ENCODE results near the gene TCP11.

TCP11 gene

DNA sequence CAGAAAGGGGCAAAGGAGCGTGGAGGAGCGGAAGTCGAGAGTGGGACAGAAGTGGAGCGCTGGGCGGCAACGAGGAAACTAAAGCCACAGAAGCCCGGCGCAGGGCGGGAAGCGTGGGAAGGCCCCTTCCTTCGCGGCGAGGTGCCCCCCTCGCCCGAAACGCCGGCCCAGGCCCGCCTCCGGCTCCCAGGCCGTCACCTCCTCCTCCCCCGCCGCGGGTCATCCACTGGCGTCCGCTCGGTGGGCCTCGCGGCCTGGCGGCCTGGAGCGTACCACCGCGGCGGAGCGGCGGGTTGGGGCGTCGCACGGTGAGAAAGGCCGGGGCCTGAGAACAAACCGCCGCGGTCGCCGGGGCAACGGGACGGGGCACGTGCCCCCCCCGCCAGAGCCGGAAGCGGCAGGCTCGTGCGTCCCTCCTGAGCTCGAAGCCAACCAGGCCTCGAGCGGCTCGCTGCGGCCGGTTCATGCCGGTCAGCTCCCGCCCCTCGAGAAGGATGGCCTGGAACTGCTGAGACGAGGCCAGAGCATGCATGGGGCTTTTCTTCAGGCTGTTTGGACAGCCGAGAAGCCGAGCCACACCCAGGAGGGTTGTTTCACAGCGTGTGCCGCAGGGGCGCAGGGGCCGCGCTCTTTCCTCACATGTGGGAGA lies at the start of gene TCP11:
Gene TCP11 (minus strand): TSS at position 333 of the 649 bp plus-strand sequence. CDS start 469 bp downstream, outside the sequence.
- no peak for DNase-seq (ENCODE audit: low read depth)

DNA sequence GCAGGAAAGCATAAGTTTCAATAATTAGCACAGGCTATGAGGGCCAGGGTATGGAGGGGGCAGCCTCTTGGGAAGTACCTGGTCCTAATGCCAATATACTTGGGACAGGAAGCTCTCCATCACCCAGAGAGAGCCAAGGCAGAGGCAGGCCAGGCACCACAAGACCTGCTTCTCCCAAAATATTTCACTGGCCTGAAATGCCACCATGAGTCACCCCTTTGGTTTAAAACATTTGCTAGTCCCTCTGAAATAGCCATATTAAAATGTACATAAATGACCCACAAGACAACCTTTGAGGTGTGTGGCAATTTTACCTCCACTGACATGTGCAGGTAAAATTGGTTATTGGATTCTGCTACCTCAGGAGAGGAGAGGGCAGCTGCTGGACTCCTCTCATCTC lies 49.2 kb upstream of the TCP11 start:
- DNase-seq (ENCODE audit: low read depth): peak; percentile 54

DNA sequence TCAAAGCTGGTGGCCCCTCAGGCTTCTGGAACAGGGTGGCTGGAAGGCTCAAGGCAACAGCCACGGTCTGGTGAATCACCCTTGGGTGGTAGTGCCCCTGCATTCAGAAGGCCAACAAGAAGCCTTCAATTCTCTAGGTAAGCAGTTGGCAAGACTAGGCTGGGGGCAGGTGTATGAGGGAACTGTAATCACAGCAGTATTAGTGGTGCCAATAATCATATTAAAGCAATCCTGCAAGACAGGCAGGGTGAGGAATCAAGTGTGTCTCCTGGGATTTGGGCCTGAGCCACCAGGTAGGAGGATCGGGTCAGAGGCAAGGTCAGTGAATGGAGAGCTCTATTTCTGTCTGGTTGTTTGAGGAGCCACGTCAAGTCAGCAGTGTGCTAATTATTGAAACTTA lies 47.7 kb upstream of the TCP11 start:
- DNase-seq (ENCODE audit: low read depth): no peak

DNA sequence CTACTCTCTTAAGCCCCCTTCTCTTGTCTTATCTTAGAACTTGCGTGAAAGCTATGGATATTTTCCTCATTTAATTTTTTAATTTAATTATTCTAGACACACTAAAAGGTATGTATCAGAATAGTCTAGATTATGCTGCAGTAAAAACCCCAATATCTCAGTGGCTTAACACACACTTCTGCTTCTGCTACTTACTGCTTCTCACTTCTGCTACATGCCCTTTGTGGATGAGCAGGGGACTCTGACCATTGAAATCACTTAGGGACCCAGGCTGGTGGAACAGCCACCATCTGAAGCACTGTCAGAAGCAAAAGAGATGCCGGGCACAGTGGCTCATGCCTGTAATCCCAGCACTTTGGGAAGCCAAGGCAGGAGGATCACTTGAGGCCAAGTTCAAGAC lies 45.4 kb upstream of the TCP11 start:
- DNase-seq (ENCODE audit: low read depth): no peak

DNA sequence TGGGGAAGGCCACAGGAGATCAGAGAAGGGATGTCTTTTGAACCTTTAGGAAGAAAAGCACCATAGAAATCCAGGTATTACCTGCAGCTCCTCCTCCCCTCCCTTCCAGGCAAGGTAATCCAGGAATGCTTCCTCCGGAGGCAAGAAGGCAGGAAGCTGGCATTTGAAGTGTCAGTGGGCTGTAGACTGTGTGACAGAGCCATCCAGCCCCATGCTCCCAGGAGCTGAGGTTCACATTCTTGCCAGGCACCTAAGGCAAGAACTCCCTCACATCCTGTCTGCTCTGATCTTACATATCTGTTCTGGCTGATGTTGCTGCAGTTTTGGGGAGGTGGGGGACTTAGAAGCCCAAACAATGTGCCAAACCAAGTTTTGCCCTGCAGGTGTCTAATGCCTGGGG lies 44.8 kb upstream of the TCP11 start:
- DNase-seq (ENCODE audit: low read depth): no peak

DNA sequence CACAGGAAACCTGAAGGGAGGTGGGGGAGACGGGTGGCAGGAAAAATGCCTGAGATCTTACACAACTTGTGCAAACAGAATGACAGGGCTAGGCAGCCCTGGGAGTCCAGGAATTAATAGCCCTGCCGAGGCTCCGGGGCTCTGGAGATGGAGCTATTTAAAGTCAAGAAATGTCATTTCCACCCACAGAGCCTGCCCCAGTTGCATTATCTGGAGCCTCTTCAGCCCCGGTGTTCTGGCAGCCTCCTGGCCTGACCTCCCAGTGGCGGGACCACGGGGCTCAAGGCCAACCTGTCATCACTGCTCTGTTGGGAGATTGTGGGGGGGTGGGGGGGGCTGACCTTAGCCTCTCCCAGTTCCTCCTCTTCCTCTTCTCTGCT lies 44.2 kb upstream of the TCP11 start:
- peak; percentile 89 for DNase-seq (ENCODE audit: low read depth)

DNA sequence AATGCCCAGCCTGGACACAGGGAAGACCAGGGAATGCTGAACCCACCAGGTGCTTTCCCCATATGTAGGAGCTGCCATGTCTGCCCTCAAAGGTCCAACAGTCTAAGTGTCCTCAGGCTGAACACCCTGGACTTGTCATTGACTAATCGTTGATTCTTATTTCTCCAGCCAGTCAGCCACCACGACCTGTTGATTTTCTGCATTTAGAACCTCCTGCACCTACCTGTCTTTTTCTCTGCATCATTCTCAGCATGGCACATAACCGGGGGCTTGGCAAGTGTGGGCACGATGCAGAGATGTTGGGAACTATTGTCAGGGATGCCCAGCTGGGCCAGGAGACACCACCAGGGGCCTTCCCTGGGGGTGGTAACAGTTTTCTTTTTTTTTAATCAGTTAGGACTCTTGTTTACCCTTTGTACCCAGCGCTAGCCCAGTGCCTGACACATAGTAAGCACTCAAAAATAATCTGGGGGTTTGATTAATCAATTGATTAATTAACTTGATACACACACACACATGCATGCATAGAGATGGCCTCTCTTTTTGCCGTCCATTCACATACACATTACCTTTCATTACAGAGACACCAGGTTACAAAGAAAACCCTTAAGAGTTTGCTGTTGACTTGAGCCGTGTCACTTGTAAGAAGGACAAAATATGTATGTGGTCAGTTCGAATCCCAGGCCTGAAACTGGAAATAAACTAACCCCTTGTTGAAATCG lies 43.6 kb upstream of the TCP11 start:
- no peak for DNase-seq (ENCODE audit: low read depth)

DNA sequence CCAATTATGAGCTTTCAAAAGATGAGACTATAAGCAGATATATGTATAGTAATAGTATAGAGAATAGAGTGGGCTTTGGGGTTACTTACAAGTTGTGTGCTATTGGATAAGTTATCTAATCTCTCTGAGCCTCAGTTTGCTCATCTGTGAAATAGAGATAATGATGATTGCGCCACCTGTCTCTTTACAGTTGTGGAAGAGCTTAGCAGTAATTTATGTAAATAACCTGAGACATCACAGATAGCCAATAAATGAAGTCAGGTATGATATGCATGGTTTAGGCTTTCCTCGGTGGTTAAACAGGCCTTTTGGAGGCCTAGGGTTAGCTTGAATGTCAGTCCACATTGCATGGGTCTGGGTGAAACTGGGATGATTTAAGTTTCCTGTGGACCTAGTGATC lies 42.8 kb upstream of the TCP11 start:
- no peak for DNase-seq (ENCODE audit: low read depth)

DNA sequence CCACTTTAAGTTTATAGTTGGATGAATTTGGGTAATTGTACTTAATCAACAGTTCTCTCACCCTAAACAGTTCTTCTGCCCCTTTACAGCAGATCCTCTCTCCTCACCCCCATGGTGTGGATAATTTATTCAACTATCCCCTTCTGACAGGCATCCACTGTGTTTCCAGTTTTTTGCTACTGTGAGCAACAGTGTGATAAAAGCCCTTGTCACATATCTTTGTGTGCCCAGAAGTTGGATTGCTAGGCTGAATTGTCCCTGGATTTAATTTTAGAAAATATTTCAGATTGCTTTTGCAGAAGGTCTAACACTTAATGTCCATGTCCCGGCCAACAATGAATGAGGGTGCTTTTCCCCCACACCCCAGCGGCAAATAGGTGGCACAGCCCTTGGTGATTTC lies 42.1 kb upstream of the TCP11 start:
- no peak for DNase-seq (ENCODE audit: low read depth)

DNA sequence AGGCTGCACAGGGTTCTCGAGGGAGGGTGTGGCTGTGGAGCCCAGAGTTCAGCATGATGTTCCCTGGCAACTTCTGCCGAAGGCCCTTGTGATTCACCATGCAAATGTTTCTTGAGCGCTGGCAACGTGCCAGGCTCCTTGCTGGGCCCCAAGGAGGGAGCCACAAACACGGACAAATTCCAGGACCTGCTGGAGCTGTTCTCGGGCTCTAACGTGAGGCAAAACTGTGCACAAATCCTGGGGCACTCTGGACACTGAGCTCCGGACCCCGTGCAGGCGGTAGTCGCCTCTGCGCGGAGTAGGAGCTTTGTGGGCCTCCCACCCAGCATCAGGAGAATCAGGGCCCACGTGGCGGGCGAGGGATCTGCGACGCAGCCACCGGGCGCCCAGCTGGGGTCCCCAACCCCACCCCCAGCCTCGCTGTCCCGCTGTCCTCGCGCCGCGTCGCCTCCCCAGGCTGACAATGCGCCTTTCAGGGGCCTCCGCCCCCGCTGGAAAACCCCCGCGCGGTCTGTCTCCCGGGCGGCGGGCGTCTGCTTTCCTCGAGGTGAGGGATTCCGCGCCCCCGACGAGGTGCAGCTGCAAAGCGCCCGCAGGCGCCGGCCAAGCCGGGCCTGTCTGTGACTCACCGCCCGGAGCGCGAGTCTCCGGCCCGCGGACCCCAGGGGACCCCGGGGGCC lies 40.9 kb upstream of the TCP11 start:
- peak; percentile 87 for DNase-seq (ENCODE audit: low read depth)

DNA sequence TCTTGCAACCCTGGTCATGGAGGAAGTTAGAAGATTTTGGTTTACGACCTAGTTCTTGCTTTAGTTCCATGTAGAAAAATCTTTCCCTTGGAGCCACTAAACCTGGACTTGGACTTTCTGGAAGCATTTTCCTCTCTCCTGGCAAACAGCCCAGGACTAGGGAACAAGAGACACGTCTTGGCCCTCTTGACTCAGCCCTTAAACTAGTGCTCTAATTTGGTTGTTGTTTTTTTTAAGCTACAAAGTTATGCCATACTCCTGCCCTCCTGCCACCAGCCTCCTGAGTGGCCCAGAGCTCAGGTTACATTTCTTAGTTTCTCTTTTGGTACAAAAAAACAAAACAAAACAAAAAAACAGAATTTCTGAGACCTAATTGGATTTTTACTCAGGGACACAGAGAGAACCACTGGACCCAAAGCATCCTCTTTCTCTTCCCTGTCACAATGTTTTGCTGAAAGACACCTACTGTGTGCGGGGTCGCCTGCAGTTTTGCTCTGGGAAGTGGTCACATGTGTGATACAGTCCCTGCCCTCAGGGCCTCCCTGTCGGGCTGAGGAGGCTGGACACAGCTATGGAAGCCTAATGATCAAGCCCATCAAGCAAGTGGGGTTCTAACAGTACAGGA lies 40.3 kb upstream of the TCP11 start:
- DNase-seq (ENCODE audit: low read depth): peak; percentile 94

DNA sequence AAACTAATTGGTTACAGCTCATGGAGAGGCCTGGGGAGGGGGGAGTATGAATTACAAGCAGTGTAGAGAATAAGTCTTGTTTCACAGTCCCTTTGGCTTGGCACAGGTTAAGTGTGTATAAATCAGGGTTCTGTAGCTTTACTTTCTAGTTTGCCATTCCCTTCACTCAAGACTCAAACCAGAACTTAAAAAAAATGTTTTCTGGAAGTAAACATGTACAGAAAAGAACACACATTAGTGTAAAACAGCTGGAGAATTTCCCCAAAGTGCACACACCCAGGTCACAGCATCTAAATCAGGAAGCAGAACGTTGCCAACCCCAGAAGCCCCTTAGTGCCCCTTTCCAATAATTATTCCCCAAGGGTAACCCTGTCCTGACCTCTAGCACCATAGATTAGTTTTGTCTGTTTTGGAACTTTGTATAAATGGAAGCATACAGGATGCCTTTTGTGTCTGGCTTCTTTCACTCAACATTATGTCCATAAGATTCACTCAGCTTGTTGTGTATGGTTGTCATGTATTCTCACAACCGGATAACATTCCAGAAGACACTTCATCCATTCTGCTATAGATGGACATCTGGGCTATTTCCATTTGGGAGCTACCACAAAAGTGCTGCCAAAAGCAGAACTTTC lies 38.9 kb upstream of the TCP11 start:
- DNase-seq (ENCODE audit: low read depth): no peak

DNA sequence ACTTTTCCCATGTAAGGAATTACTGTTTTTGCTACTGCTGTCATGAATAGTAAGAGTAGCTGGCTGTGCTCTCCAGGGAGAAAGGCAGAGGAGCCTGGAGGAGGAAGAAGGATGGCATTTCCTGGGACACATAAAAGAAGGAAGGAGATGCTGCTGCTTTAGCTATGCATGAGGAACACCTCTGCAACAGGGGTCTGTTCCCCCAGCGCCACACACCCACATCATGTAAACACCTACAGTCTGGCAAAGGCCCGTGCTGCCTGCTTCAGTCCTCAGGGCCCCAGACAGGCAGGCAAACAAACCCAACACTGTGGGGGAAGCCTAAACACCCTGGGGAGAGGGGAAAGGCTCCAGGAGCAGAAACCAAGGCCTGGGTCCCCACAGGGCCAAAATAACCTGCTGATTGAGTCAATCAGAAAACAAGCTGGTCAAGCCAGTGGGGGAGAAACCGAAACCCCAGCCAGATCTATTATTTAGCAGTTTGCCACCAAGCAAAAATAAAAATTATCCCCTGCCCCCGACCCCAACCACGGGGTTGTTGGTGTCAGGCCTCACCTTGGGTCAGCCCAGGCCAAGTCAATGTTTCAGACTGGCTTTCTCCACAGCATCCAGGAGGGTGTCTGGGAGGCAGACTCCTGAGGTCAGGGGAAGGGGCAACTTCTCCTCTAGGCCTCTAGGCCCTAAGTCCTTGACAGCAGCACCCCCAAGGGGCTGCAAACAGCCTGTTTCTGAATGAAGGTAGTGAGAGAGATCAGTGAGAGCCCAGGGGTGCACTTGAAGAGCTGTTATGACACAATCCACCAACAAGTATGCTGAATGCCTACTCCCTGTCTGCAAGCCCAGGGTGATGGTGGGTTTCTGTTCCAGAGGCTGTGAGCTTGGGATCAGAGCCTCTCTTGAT lies 38.0 kb upstream of the TCP11 start:
- DNase-seq (ENCODE audit: low read depth): peak; percentile 54

DNA sequence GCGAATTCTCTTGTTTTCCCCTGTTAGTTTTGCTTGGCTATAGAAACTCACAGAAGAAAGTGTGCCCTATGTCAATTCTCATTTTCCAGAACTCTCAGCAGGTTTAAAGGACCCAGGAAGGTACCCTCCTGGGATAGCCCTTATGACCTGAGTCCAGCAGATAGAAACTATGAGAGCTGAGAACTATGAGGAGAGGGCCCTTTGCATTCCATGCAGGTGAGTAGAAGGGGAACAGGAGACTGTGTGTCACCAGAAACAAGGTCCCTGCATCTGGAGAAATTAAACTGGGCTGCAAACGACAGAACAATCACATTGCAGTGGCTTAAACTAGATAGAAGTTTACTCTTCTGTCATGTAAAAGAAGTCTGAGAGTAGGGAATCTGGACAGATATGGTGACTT lies 36.9 kb upstream of the TCP11 start:
- DNase-seq (ENCODE audit: low read depth): no peak

DNA sequence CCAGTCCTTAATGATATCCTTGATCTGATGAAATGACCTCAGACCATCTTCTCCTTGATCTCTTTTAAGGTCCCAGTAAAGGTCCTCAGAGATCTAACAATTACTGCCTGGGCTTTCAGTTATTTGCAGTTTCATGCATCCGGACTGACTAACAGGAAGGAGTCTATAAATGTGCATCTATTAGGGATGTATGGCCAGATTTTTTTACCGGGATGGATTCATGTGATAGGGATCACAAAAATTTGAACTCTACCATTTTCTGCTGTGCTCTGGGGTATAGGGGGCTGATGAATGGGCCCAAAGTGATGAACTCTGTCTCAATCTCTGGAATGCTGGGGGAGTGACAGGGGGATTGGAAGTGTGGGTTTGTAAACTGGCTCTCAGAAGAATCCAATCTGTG lies 36.5 kb upstream of the TCP11 start:
- DNase-seq (ENCODE audit: low read depth): peak; percentile 87

DNA sequence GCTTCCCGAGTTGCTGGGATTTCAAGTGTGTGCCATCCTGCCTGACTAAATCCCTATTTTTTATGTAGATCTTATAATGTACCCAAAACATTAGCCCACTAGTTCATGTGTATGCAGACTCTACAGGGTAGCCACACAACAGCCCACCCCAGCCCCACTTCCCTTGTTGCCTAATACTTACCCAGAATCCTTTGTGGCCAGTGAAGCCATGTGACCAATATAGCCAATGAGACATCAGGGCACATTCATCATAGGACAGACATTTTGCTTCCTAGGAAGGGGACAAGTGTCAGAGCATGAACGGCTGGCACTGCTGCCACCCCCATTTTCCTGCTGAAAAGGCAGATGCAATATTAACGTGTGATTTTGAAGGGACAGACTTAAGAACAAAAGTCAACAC lies 36.0 kb upstream of the TCP11 start:
- peak; percentile 43 for DNase-seq (ENCODE audit: low read depth)

DNA sequence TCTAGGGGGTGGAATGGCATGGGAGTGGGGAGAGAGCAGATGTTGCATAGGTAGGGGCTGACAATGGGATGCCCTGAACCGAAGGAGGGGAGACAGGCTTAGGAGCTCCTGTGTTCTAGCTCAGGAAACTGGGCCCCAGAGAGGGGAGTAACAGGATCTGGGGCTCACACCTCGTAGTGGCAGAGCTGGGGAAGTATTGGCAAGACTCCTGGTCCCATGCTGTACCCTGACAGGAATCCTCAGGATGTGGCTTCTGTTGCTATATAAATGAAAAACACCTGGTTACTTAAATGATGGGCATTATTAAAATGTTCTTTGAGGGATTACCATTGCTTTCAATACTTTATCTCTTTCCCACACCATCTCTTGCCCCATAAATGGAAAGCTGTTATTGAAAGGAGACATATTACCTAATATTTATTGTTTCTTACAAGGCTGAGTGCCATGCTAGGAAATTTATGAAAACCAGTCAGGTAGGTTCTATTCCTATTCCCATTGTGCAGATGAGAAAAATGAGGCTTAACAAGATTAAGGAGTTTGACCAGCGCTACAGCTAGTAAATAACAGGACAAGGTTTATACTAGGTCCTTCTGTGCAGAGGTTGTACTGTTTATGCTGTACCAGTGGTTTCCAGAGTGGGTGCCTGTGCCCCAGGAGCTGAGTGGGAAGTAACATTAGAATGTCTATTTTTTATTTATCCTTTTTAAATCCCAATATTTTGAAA lies 35.3 kb upstream of the TCP11 start:
- DNase-seq (ENCODE audit: low read depth): no peak

DNA sequence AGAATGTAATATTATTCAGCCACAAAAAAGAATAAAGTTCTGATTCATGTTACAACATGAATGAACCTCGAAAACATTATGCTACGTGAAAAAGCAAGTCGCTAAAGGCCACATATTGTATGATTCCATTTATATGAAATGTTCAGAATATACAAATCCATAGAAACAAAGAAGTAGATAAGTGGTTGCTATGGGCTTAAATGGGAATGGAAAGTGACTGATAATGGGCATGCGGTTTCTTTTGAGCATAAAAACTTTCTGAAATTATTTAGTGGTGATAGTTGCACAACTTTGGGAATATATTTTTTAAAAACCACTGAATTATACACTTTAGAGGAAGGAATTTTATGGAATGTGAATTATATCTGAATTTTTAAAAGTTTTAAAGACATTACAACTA lies 33.4 kb upstream of the TCP11 start:
- no peak for DNase-seq (ENCODE audit: low read depth)

DNA sequence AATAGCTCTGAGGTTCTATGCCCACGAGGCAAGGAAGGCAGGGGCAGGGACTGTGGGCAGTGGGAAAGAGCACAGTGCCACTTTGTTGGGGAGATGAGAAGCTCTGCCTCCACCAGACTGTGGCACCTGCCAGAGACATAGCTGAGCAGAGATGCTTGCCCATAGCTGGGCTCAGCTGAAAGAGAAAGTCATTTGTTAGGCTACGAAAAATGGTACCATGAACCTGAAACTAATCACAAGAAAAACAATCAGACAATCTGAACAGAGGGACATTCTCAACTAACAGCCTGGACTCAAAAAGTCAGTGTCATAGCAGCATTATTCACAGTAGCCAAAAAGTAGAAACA lies 32.9 kb upstream of the TCP11 start:
- no peak for DNase-seq (ENCODE audit: low read depth)

DNA sequence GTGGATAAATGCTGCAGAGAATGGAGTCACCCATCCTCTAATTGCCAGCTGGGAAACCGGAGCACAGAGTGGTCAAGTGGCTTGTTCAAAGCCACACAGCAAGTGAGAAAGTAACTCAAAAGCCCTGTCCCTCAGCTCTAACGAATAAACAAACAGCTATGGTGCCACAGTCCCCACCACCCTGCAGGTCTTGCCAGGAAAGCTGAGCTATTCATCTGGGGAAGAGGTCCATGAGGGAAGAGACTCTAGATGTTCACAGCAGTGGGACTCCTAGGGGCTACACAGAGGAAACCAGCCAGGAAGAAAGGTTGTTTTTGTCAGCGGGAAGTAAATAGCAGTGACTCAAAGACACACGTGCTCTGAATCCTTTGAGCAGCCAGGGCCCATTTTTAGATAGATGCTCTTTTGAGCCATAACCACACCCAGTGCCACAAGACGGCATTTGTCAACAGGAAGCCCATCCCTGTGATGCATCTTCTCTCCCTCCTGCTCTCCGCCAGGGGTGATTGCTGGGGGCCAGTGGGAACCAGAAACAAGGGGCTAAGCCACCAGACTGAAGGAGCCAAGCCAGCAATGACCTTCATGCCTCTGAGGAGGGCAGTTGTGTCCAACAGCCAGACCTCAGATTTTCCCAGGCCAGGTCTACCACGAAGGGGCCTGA lies 32.4 kb upstream of the TCP11 start:
- peak; percentile 59 for DNase-seq (ENCODE audit: low read depth)
